Measurements from ENCODE around the gene SRI.

DNA sequence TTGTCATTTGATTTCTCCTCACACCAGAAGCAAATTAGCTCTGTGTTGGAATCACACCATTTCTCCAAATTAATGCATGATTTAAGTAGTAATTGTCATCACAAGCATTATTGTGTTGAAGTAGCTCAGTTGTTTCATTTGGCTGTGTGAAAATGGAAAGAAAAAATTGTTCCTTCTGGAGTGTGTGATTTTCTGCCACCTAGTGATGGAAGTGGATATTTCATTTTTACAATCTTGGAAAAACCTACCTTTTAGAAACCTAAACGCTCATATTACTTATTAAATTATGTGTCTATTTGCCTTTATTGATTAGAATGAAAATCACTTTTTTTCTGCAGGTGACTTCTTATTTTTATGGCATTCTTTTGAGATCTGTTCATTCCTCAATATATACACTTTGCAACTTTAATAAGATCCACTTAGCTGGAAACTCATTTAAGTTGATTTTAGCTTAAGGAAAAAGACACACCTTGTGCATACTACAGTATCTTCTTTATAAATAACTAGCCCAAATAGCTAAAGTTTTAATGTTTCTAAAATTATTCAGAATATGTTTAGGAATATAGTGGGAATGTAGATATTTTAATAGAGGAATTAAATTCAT lies 50.0 kb downstream of the SRI start:
- TF ChIP-seq SMC3 (IDR thresholded peaks at IDR 0.05; ENCODE audit: low read depth, low read length) (peak; percentile 58), MXI1 (IDR thresholded peaks at IDR 0.05; ENCODE audit: low read depth, low read length) (no peak), EP300 (IDR thresholded peaks at IDR 0.05; ENCODE audit: borderline replicate concordance in 1 of 2, low read depth in 1 of 2, low read length in 1 of 2) (no peak), RAD21 (IDR thresholded peaks at IDR 0.05; ENCODE audit: low read length) (peak; percentile 77), TAF1 (IDR thresholded peaks at IDR 0.05; ENCODE audit: borderline replicate concordance, low read depth, low read length) (no peak)
- TF ChIP-seq, protein P1, sequence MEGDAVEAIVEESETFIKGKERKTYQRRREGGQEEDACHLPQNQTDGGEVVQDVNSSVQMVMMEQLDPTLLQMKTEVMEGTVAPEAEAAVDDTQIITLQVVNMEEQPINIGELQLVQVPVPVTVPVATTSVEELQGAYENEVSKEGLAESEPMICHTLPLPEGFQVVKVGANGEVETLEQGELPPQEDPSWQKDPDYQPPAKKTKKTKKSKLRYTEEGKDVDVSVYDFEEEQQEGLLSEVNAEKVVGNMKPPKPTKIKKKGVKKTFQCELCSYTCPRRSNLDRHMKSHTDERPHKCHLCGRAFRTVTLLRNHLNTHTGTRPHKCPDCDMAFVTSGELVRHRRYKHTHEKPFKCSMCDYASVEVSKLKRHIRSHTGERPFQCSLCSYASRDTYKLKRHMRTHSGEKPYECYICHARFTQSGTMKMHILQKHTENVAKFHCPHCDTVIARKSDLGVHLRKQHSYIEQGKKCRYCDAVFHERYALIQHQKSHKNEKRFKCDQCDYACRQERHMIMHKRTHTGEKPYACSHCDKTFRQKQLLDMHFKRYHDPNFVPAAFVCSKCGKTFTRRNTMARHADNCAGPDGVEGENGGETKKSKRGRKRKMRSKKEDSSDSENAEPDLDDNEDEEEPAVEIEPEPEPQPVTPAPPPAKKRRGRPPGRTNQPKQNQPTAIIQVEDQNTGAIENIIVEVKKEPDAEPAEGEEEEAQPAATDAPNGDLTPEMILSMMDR (IDR thresholded peaks at IDR 0.05), result peak; percentile 82

All from SK-N-SH (cell line).